NCI-H2029 treated with DMSO at 0.1 percent for 48 hours (cell line): Measurements from ENCODE around the gene IL4R.

Experiments
- DNase-seq: peaks from one replicate; lab custom pipeline; 2025; lab: John Stamatoyannopoulos, UW

IL4R gene

DNA sequence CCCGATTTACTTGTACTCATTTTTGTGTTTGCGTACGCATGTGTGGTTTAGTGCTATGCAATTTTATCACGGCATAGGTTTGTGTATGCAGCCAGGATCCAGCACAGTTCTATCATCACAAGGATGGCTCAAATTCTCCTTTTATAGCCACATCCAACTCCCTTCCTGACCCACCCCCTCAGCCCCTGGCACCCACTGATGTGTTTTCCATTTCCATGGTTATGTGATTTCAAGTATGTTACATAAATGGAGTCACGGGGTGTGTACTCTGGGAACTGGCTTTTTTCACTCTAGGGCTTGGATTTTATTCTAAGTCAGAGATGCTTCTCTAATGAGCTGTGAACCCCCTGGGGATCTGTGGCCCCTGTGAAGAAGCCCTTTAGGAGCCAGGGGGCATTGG, 16.8 kb downstream of the IL4R start:
- no peak for DNase-seq

DNA sequence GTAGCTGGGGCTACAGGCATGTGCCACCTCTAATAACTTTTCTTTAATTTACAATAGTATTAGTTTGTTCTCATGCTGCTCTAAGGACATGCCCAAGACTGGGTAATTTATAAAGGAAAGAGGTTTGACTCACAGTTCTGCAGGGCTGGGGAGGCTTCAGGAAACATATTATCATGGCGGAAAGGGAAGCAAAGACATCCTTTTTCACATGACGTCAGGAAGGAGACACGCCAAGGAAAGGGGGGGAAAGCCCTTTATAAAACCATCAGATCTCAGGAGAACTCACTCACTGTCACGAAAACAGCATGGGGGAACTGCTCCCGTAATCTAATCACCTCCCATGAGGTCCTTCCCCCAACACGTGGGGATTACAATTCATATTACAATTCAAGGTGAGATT, 18.3 kb downstream of the IL4R start:
- DNase-seq: no peak

DNA sequence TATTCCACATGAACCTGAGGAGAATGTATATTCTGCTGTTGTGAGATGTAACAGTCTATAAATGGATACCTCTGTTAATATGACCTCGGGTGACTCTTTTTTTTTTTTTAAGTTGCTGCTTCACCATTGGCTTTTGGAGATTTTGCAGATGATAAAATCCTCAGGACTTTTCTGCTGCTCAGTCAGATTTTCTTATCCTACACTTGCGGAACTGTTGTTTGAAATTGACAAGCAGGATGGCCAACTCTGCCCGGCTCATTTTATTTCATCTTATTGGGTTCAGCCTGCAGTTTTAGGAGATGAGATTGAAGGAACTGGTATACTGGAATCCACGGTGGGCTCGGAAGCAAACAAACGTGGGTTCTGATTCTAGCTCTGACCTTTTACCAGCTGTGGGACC, 19.3 kb downstream of the IL4R start:
- no peak for DNase-seq

DNA sequence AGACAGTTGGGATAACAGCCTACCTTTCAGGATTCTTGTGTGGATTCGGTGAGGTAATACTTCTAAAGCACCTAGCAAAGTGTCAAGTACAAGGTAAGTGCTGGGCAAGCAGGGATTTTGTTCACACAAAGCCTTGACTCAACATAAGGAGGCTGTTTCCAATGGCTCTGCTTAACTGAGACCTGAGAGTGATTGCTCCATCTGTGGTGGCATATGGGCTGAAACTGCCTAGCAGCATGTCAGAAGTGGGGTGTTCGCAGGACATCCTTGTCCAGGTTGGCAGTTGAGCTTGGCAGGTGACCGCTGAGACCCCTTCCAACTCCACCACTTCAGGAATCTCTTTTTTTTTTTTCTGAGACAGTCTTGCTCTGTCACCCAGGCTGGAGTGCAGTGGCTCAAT, 19.8 kb downstream of the IL4R start:
- no peak for DNase-seq

DNA sequence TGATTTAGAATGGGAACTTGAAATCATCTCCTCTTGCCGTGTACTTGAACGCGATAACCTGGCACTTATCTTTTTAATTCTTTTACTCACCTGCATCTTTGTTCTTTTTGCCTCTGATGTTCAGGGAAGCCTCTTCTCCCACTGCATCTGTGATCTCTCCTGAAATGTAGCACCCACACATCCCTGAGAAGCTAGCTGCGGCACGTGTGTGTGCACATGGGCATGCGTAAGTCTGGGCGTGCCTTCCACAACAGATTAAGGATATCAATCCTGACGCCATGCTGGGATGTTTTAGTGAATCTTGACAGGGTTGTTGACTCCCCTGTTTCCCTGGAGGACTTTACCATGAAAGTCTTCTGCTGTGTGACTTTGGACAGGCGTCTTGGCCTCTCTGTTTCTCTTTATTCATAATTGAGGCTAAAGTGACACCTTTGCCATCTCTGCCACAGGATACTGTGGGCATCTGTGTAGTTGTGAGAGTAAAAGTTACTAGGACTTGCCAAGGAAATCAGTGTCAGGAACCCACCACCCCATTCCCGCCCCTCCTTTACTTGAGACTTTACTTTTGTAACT, 20.5 kb downstream of the IL4R start:
- DNase-seq: no peak

DNA sequence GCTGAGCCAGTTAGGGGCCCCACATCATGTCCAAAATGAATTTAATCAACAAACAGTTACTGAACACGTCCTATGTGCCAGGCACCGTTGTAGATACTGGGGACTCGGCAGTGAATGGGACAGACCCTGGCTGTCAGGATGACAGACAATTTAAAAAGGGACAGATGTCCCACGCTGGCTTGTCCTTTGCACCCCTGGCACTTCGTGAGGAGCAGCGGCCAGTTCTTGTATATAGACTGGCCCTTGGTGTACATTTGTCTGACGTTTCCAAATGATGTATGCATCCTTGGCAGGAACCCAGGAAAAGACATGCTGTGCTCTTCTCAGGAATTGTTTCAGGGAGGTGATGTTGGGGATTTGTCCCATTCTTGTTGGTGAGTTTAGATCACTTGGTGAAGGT, 21.1 kb downstream of the IL4R start:
- no peak for DNase-seq

DNA sequence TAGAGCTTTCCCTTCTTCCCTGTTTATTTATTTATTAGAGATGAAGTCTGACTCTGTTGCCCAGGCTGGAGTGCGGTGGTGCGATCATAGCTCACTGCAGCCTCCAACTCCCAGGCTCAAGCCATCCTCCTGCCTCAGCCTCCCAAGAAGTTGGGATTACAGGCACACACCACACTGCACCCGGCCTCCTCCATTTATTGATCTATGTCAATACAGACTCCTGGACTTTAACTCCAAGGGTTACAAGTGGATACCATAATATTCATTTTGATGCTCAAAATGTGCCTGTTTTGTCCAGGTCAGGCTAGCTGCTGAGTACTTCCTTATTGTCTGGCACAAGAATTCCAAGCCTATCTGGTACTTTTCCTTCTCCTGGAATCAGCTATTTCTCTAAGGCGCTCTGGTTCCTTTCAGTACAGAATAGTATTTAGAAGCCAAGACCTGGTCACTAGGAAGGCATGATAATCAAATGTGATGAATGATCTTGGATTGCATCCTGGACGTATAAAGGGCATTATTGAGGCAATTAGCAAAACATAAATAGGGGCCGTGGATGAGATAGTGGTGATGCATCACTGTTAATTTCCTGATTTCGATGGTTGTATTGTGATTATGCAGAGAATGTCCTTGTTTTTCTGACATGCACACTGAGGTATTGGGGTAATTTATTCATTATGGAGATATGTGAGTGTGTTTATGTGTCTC, 21.7 kb downstream of the IL4R start:
- no peak for DNase-seq

DNA sequence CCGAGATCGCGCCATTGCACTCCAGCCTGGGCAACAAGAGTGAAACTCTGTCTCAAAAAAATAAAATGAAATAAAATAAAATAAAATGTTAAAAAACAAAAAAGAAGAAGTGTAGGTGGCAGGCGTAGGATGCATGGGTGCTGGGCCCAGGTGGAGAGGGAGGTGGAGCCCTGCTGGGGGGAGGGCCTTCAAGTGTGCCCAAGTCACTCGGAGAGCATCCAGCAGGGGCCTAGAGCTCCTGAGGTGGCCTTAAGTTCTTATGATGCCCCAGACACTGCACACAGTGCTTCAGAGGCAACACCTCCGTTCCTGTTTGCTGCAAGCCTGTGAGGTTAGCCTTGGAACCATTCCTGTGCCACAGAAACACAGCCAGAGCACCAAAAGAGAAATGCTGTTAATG, 23.2 kb downstream of the IL4R start:
- DNase-seq: no peak

DNA sequence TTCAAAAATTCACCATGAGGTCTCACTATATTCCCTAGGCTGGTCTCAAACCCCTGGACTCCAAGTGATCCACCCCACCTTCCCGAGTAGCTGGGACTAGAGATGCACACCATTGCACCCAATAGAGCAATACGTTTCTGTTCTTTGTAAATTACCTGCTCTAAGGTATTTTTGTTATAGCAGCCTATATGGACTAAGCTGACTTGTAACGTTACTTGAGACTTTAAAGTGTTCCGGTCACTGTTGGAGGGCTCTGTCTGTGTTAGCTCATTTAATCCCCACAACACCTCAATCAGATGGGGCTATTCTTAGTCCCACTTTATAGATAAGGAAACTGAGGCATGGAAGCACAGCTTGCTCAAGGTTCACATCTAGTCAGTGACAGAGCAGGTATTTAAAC, 25.4 kb downstream of the IL4R start:
- DNase-seq: no peak

DNA sequence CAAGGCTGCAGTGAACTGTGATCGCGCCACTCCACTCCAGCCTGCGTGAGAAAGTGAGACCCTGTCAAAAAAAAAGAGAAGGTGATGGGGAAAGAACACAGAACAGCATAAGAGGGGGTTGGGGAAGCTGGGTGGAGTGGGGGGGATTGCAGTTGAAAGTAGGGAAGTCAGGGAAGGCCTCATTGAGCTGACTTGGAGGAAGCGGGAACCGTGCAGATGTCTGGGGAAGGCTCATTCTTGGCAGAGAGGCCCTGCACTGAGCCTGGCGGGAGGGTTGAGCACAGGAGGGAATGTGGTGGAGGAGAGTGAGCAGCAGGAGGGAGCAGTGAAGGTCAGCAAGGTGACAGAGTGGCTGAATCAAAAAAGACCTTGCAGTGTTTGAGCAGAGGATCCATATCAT, 26.9 kb downstream of the IL4R start:
- DNase-seq: no peak

DNA sequence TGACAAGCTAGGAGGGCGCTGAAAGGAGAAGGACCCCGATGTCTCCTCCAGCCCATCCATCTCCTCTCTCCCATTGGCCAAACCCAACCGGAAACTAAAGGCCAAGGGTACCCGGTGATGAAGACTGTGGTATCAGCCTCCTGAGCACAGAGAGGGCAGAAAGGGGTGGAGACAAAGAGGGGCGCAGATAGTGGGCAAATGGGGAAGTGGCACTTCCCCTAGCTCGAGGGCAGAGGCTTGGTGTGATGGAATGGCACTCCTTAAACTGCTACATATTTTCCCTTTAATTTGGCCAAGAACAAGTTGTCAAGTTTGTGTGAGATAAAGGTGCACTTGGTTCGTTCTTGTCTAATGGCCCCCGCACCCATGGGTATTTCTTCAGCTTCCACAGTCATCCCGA, 27.8 kb downstream of the IL4R start:
- no peak for DNase-seq

DNA sequence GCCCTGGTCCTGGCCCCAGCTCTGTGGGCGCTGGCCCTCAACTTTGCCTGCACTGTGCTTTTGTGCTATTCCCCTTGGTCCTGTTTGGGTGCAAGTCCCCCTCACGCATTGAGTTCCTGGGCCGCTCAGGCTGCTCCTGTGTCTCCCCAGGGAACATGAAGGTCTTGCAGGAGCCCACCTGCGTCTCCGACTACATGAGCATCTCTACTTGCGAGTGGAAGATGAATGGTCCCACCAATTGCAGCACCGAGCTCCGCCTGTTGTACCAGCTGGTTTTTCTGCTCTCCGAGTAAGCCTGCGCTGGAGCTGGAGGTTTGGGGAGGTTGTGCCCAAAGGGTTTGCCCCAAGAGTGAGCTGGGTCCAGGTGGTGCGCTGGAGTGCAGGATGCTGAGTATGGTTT, 28.2 kb downstream of the IL4R start:
- DNase-seq: no peak

DNA sequence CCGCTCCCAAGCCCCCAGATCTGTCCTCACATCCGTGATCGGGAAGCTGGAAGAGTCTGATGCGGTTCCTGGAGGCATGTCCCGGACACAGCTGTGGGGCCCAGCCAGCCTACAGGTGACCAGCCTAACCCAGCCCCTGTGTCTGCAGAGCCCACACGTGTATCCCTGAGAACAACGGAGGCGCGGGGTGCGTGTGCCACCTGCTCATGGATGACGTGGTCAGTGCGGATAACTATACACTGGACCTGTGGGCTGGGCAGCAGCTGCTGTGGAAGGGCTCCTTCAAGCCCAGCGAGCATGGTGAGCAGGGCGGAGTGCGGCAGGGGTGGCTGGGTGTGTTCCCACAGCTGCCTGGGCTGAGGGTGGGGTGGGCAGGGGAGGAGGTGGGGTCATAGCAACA, 30.9 kb downstream of the IL4R start:
- no peak for DNase-seq

DNA sequence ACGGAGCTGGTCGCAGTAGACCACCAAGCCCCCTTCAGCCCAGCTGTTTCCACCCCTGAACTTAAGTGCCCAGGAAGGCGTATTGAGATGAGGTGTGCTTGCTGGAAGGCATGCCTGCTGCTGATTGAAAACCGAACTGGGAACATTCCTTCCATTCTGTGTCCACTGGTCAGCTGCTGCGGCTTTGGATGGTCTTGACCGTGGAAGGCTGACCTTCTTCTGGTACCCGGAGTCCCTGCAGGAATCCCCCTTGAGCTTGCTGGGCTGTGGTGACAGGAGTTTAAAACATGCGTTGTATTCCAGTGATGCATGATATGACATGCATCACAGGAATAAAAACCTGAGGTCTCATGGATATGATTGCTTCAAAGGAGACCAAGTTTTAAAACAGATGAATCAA, 31.4 kb downstream of the IL4R start:
- DNase-seq: no peak

DNA sequence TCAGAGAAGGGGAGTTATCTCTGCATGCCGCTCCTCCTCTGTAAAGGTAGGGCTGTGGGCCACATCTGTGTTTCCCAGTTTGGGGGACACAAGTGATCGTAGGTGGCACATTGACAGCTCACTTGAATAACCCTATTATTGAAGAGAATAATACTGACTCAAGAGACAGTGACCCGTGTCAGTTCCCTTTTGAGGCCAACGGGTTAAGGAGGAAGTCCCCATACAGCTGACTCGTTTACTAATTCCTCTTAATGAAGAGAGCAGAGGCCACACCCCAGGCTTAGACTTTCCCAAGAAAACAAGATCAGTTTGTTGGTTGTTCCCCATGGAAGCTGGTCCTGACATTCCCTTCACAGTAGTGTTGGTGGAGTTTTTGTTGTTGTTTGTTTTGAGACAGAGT, 33.0 kb downstream of the IL4R start:
- no peak for DNase-seq

DNA sequence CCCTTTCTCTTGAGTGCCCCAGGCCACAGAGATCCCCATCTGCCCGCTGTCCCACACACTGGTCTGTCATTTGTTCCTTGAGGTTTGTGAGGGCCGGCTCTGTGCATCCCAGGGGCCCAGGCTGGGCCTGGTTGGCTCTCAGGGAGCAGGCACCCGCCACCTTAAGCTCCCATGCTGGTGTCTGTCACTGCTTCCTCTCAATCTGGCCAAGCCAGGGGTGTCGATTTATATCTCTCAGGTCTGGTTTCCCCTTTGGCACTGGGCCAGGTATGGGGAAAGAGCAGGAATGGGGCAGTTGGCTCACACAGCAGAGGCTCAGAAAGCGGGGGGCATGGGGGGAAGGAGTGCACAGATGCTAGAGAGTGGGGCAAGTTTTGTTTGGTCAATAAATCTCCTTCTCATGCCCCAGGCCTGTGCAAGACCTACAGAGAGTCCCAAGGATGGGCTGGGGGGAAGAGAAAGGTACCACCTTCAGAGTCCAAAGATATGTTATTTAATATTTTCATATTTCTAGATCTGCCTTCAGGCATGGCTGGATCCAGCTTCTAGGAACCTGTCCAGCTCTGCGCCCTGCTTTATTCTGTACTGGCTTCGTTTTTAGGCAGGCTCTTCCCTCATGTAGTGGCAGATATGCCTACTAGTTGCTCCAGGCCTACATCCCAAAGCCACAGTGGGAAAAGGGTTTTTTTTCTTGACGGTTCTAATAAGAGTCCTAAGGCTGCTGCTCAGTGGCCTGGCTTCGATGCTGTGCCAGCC, 34.3 kb downstream of the IL4R start:
- no peak for DNase-seq

DNA sequence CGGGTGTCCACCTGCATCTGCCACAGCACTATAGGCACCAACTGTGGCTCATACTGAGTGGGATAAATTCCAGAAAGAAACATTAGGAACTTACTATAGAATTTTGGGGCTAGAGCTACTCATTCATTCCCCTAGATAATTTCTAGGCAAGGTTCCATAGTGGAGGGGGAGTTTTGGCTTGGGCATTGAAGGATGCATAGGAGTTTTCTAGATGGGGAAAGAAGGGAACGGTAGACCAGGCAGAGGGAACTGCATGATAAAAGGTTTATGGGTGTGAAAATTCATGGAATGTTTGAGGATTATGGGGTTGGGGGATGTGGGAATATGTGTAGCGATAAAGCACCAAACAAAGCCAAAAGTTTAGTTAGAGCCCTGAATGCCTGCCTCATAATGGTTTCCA, 35.5 kb downstream of the IL4R start:
- DNase-seq: no peak

DNA sequence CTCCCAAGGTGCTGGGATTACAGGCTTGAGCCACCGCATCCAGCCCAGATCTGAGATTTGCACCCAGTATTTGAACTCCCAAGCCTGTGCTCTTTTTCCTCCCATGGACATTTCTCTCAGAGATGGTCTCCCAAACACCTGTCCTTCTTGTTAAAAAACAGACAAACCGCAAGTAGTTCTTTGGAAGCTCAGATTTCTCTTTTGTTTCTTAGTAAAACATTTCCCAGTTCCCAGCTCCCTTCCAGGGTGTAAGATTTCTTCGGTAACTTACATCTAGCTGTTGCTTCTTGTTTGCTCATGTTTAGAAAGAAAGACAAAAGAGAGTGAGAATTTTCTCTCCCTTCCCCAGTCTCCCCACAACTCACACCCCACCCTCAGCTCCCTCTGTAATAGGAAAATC, 36.2 kb downstream of the IL4R start:
- DNase-seq: no peak

DNA sequence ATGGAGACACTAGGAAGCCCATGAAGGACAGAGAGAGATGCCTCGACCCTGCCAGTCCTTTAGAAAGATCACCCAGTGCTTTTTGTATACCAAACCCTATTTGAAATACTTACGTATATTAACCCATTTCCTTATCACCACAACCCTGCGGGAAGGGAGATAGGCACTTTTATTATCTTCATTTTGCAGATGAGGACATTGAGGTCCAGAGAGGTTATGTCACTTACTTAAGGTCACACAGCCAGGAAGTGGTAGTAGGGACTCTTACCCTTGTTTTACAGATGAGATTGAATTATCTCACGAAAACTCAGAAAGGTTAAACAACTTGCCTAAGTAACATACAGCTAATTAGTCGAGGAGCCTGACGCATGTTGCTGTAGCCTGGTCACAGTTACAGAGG, 38.2 kb downstream of the IL4R start:
- no peak for DNase-seq

DNA sequence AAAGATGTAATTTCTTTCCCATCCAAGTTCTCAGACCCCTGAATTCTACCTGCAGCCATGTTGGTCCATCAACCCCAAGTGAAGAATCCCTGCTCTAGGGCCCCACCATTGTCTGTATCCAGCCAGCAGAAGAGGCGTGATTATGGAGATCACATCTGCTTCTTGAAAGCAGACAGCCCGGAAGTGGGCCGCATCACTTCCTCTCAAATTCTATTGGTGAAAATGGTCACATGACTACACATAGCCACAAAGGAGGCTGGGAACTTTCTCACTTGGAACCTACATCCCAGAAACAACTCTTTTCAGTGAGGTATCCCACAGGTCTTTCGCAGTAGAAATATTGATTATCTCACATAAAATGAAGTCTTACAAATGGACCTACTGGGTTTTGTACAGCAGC, 40.1 kb downstream of the IL4R start:
- DNase-seq: no peak

DNA sequence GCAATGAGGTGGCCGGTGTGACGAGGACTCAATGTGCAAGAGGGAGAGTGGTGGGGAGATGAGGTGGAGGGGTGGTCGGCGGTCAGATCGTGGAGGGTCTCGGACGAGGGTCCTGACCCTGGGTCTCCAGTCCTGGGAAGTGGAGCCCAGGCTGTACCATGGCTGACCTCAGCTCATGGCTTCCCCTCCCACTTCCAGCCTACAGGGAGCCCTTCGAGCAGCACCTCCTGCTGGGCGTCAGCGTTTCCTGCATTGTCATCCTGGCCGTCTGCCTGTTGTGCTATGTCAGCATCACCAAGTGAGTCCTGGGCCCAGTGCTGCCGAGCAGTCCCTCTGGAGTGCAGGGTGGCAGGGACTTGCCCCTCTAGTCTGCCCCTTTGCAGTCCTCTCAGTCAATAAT, 41.8 kb downstream of the IL4R start:
- no peak for DNase-seq

DNA sequence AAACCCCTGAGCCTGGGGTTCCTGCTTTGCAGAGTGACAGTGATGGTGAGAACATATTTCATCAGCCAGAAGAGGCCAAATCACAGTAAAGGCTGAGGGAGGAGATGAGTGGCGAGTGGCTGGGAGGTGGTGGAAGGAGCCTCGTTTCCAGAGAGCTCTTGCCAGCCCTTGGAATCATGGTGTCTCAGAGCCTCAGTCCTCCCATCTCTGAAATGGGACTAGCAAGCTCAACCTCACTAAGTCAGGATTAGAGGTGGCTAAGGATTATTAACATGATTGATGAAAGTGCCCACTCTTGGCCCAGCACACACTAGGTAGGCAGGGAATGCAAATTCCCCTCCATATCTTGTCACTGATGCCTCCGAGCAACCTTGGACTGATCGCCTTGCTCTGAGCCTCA, 43.0 kb downstream of the IL4R start:
- DNase-seq: no peak

DNA sequence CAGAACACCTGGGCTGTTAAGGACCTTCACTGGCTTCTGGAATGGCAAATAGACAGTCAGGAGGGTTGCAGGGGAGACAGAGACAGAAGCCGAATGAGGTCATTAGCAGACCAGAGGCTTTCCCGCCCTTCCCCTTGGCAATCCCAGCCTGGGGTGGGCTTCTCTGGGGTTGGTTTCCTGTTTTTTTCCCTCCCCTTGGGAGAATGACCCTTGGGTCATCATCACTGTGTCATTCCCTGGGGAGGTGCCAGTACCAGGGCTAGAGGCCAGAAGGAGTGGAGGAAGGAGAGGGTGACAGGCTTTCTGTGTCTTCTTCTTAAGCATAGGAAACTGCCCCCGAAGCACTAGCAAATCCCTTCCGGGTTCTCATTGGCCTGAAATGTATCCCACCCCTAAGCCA, 45.3 kb downstream of the IL4R start:
- no peak for DNase-seq

DNA sequence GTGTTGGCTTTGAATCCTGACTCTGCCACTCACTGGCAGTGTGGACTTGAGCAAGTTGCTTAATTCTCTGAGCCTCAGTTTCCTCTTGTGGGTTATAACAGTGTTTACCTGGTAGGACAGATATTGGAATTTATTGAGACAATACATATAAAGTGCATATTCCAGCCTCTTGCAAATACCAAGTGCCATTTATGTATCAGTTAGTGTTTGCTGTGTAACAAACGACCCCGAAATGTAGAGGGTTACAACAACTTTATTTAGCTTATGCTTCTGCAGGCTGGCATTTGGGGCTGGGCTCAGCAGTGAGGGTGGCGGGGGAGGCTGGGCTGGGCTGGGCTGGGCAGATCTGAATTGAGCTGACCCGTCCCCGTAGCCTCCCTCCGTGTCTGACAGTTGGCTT, 45.8 kb downstream of the IL4R start:
- DNase-seq: no peak
